ENCODE data around the gene TPCN1.

The TPCN1 gene

GRCh38 chr12:113234483-113234882, 13.2 kb downstream of the TPCN1 start:
- in situ Hi-C loops (cut with MboI; ENCODE audit: low sequenced_read_pairs, unreplicated experiment) = no loop called here
- no peak for TF ChIP-seq CTCF (IDR thresholded peaks at IDR 0.05; ENCODE audit: borderline replicate concordance, control extremely low read depth, extremely low read depth, insufficient read depth, missing control alignments)
- DNase-seq (ENCODE audit: low spot score) = no peak

DNA sequence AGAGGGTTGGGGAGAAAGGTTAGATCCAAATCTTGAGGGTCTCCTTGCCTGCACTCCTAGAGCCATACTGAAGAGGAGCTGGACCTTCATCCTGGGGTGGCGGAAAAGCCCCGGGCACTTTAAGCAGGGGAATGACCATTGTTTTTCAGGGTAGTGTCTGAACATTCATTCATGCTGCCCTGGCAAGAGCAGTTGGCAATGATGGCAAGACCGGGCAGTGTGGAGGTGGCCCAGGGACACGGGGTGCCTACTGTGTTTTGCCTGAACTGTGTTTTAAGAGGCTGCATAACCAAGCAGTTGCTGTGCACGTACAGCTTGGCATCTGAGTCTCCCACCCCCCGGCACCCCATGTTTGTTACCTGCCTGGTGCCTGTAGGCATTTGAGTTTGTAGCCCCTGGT, 14.7 kb downstream of the TPCN1 start:
- in situ Hi-C loops (cut with MboI; ENCODE audit: low sequenced_read_pairs, unreplicated experiment) = no loop called here
- no peak for DNase-seq (ENCODE audit: low spot score)
- TF ChIP-seq CTCF (IDR thresholded peaks at IDR 0.05; ENCODE audit: borderline replicate concordance, control extremely low read depth, extremely low read depth, insufficient read depth, missing control alignments) = no peak

DNA sequence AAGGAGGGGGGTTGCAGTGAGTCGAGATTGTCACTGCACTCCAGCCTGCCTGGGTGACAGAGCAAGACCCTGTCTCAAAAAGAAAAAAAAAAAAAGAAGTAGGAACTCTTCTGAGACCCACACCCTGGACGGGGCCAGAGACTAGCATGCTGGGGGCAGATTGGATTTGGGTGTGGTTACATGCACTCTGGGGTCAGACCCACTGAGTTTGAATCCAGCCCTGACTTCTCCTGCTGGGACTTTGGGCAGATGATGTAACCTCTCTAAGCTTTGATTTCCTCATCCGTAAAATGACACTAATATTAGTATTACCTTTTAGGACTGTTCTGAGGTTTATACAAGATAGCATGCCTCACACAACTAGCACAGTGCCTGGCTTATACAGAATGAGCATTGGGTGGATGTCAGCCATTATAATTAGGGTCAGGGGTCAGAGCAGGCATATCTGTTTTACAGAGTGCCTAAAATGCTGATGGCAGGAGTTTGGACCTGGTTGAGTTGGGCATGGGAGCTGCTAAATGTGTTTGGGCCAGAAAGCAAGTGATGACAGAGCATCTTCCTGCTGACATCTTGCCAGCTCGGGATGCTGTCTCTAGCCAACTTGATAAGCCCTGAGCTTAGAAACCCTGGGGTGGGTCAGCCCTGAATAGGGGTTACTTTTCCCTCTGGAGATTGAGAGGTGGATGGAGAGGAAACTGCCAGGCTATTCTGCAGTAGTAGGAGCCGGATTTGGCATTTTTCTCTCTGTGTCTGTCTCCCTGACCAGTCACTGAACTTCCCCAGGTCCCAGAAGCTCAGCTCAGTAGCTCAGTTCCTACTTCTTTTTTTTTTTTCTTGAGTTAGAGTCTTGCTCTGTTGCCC, 15.5 kb downstream of the TPCN1 start:
- in situ Hi-C loops (cut with MboI; ENCODE audit: low sequenced_read_pairs, unreplicated experiment) = no loop called here
- TF ChIP-seq CTCF (IDR thresholded peaks at IDR 0.05; ENCODE audit: borderline replicate concordance, control extremely low read depth, extremely low read depth, insufficient read depth, missing control alignments) = no peak
- no peak for DNase-seq (ENCODE audit: low spot score)

DNA sequence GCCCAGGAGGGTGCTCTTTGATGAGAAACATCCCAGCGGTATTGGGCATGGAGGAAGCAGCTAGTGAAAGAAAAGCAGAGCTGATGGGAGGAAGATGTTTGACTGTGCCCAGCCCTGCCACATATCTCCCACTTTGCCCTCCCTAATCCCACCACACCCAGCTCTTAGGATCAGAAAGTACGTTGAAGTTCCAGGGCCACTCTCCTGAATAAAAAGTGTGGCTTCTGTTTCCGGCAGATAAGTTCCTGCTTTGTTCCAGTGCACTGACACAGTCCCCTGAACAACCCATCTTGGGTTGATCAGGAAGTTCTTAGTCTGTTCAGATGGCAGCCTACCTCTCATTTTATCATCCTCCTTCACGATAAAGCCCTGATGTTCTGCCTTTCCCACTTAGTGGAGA, 16.5 kb downstream of the TPCN1 start:
- no peak for DNase-seq (ENCODE audit: low spot score)

DNA sequence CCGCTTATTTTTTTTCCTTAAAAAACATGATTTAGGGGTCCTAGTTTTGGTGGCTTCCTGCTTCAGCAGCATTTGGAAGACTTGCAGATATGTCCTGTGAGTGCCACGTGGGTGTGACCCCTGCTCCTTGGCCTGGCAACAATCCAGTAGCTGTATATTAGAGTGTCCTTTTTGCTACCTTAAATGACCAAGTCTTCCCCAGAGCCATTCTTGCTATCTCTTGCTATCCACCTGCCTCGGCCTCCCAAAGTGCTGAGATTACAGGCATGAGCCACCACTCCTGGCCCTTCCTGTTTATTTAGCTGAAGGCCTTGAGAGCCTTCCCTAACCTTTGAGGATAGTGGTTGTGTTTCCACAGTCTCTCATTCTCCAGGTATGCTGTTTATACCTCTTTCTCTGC, 17.0 kb downstream of the TPCN1 start:
- in situ Hi-C loops (cut with MboI; ENCODE audit: low sequenced_read_pairs, unreplicated experiment) = no loop called here
- DNase-seq (ENCODE audit: low spot score) = no peak
- TF ChIP-seq CTCF (IDR thresholded peaks at IDR 0.05; ENCODE audit: borderline replicate concordance, control extremely low read depth, extremely low read depth, insufficient read depth, missing control alignments) = no peak

More for the DNA sequence above, 16.5 kb downstream of the TPCN1 start:
- no peak for TF ChIP-seq CTCF (IDR thresholded peaks at IDR 0.05; ENCODE audit: borderline replicate concordance, control extremely low read depth, extremely low read depth, insufficient read depth, missing control alignments)
- in situ Hi-C loops (cut with MboI; ENCODE audit: low sequenced_read_pairs, unreplicated experiment) = no loop called here

DNA sequence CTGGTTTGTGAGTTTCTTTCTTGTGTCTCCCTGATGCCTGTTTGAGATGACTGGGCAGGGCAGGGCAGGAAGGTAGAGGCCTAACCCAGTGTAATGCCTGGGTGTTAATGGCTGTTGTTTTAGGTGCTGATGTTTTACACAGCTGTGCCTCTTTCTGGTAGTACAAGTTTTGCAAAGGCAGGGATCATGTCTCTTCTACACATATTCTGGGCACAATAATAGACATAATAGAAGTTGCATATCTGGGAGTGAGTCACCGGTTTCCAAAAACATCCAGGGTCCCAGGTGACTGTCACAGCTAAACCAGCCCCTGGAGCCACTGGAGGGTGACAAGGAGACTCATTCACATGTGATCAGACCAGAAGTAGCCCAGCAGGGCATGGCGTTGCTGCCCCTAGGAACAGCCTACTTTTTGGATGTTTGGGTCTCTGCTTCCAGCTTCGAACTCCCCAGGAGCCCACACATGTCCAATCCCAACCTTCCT, 18.1 kb downstream of the TPCN1 start:
- no peak for DNase-seq (ENCODE audit: low spot score)
- TF ChIP-seq CTCF (IDR thresholded peaks at IDR 0.05; ENCODE audit: borderline replicate concordance, control extremely low read depth, extremely low read depth, insufficient read depth, missing control alignments) = no peak
- in situ Hi-C loops (cut with MboI; ENCODE audit: low sequenced_read_pairs, unreplicated experiment) = no loop called here
